GM10266 (cell line): ENCODE results near the gene VCX.
"Not testable (repeated sequence)": the region's sequence is repeated elsewhere in the genome, so short reads cannot be mapped to it uniquely, and the experiment has no call there.

Experiments used
- DNase-seq: peaks from one replicate; pipeline ENCODE4 v3.0.0; 2012; ENCODE audit errors: extremely low spot score
- CTCF ChIP-seq: IDR thresholded peaks from 2 replicates; pipeline ENCODE4 v1.5.1; 2012; ENCODE audit warnings: mild to moderate bottlenecking, low read depth; ENCODE audit not compliant: control insufficient read depth, insufficient read depth; ENCODE audit errors: missing control alignments

Gene VCX

DNA sequence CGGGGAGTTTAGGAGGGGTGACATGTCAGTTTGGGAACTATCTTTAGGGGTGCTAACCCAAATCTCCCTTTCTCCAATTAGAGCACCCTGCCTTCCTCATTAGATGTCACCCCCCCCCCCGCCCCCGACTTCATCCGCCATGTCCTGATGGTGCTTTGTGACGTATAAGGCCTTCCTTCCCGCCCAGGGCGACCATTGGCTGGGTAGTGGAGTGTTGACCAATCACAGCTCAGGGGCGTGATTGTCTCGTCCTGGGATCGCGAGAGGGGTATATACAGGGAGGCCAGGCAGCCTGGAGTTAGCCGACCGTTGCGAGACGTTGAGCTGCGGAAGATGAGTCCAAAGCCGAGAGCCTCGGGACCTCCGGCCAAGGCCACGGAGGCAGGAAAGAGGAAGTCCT lies at the start of gene VCX:
VCX (plus strand) TSS at position 301 of the 400 bp plus-strand sequence; CDS start at position 334, 33 bp downstream.
- DNase-seq, result not testable (repeated sequence)

DNA sequence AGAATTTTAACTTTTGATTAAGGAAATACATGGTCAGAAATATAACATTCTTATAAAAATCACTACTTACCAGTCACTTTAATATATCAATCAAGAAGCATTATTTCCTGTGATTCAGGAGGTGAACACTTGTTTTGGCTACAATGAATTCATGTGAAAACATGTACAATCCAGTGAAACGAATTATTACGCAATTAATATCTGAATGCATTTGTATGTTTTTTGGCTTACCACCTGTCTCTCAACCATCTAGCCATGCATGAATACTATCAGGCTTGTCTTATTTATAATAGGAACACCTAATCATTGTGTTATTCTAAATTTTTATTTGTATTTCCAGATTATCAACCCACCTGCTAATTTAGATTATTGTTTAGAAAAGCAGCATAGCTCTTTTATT lies 44.6 kb upstream of the VCX start:
- TF ChIP-seq CTCF, result no peak
- DNase-seq, result no peak

- DNase-seq, result no peak
- no peak for TF ChIP-seq CTCF
Measured at GRCh38 chrX:7801711-7802110, 41.3 kb upstream of the VCX start.

- no peak for TF ChIP-seq CTCF
- DNase-seq, result no peak
Measured at GRCh38 chrX:7815166-7815805, 27.7 kb upstream of the VCX start.

- no peak for TF ChIP-seq CTCF
- DNase-seq, result no peak
Measured at GRCh38 chrX:7828594-7828993, 14.4 kb upstream of the VCX start.

- DNase-seq, result no peak
- TF ChIP-seq CTCF, result no peak
Measured at GRCh38 chrX:7841084-7841805, 1.7 kb upstream of the VCX start.

GRCh38 chrX:7852166-7852565 lies 9.2 kb downstream of the VCX start:
- DNase-seq, result no peak
- no peak for TF ChIP-seq CTCF

GRCh38 chrX:7872042-7872441 lies 29.1 kb downstream of the VCX start:
- no peak for TF ChIP-seq CTCF
- DNase-seq, result no peak
